Measurements from ENCODE around the gene SRC.

SRC gene

DNA sequence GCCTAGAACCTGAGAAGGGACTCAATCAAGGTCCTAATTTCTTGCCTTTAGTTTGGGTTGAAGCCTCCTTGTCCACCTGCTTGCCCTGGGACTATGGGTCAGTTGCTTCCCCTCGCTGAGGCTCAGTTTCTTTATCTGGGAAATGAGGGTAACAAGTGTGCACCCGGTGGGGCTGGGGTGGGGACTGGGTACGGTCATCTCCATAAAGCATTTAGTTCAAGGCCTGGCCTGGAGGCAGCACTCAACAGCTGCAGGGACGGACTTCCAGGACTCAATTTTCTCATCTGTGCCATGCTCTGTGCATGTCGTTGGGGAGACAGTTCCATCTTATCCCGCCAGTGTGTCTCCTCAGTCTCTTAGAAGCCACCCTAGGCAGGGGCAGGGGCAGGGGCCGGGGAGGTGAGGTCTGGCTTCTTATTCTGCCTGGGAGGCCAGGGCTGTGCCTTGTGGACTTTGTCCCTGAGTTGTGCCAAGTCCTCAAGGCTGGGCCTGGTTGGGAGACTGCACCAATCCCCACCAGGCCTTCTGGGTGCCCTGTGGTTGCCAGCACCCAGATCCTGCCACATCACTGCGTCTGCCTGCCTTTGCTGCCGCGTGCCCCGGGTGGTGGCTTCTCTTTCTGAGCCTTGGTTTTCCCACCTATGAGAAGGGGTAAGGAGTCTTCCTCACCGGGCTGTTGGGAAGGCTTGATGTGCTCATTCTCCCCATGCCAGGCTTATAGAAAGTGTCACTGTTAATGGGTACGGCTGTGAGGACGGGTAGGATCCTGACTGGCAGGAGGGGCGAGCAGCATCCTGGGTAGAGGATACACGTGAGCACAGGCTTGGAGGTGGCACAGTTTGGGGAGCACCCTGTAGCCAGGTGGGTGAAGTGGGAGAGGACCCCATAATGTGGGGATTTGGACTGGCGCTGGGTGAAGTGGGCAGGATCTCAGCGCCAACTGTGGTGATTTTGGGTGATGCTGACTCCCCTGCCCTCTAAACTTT is 8.6 kb downstream of the SRC start:
- in situ Hi-C loops (cut with MboI; ENCODE audit: low pct_unique_long_range_greater_than_20kb, low sequenced_read_pairs, unreplicated experiment): no loop called here
- TF ChIP-seq, protein P1, sequence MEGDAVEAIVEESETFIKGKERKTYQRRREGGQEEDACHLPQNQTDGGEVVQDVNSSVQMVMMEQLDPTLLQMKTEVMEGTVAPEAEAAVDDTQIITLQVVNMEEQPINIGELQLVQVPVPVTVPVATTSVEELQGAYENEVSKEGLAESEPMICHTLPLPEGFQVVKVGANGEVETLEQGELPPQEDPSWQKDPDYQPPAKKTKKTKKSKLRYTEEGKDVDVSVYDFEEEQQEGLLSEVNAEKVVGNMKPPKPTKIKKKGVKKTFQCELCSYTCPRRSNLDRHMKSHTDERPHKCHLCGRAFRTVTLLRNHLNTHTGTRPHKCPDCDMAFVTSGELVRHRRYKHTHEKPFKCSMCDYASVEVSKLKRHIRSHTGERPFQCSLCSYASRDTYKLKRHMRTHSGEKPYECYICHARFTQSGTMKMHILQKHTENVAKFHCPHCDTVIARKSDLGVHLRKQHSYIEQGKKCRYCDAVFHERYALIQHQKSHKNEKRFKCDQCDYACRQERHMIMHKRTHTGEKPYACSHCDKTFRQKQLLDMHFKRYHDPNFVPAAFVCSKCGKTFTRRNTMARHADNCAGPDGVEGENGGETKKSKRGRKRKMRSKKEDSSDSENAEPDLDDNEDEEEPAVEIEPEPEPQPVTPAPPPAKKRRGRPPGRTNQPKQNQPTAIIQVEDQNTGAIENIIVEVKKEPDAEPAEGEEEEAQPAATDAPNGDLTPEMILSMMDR (IDR thresholded peaks at IDR 0.05; ENCODE audit: extremely low read depth, insufficient read depth, missing control alignments): no peak
- no peak for DNase-seq (ENCODE audit: low spot score)

DNA sequence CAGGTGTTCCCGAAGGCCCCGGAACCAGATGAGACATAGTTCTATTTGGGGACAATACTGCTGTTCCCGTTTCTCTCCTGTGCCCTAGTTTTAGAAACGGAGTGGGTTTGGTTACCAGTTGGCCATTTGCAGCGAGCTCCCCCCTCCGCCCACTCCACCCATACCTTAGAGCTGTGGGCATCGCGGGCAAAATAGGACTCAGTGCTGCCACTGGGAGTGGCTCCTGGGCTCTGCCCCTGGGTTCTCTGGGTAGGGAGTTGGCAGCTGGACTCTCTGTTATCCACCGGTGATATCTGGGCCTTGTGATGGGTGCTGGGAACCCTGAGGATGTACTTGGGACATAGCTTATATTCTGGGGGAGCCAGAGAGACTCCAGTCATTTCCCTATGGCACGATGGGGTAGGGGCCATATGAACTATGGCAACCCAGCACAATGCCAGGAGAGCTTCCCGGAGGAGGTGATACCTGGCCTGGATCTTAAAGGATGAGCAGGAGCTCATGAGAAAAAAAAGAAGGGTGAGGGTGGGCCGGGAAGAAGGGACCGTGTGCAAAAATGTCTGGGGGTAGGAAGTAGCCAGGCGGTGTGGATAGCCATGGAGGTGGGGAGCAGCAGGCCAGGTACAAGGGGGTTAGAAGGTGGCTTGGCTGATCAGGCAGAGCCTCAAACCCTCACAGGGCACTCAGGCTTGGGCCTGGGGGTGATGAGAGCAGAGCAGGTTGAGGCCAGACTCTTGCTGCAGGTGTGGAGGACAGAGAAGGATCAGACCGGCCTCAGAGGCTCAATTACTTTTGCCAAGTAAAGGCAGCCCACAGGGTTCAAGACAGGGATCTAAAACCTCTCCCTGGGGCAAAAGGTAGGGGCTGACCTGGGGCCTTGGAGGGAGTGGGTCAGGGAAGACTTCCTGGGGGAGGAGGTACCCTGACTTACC is 9.6 kb downstream of the SRC start:
- no peak for DNase-seq (ENCODE audit: low spot score)
- in situ Hi-C loops (cut with MboI; ENCODE audit: low pct_unique_long_range_greater_than_20kb, low sequenced_read_pairs, unreplicated experiment): no loop called here
- TF ChIP-seq, protein P1 (IDR thresholded peaks at IDR 0.05; ENCODE audit: extremely low read depth, insufficient read depth, missing control alignments): no peak

DNA sequence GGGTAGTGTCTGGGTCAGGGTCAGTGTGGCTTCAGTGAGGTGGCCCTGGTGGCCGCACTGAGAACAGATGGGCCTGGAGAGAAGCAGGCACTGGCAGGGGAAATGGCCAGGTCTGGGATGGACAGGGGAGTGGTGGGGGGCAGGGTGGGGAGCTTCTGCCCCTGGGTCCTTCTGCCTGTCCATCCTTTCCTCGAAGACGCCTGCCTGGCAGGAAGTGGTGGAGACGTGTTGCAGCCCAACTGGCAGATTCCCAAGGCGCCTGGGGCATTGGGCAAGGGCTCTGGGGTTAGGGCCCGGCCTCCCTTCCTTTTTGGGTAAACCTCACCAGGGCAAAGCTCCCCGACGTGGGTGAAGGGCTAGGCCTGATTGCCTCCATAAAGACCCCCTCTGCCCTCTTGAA is 10.4 kb downstream of the SRC start:
- TF ChIP-seq, protein P1 (IDR thresholded peaks at IDR 0.05; ENCODE audit: extremely low read depth, insufficient read depth, missing control alignments): no peak
- DNase-seq (ENCODE audit: low spot score): no peak
- in situ Hi-C loops (cut with MboI; ENCODE audit: low pct_unique_long_range_greater_than_20kb, low sequenced_read_pairs, unreplicated experiment): no loop called here

DNA sequence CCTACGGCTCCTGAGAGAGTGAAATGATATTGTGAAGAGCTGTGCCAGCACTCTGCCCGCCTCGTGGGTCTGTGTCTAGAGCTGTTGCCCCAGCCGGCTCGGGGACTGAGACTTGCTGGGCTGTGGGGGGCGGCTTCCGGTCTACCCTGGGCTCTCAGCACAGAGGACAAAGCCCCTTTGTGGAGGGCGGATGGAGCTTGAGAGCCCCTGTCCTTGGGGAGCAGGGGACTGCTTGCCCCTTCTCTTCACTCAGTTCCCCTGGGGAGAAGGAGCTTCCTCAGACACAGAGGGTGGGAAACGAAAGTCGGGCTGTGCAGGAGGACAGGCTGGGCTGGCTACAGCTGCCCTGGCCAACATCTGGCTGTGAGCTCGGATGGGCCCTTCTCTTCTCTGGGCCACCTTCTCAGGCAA is 11.0 kb downstream of the SRC start:
- TF ChIP-seq, protein P1 (IDR thresholded peaks at IDR 0.05; ENCODE audit: extremely low read depth, insufficient read depth, missing control alignments): no peak
- in situ Hi-C loops (cut with MboI; ENCODE audit: low pct_unique_long_range_greater_than_20kb, low sequenced_read_pairs, unreplicated experiment): no loop called here
- no peak for DNase-seq (ENCODE audit: low spot score)

DNA sequence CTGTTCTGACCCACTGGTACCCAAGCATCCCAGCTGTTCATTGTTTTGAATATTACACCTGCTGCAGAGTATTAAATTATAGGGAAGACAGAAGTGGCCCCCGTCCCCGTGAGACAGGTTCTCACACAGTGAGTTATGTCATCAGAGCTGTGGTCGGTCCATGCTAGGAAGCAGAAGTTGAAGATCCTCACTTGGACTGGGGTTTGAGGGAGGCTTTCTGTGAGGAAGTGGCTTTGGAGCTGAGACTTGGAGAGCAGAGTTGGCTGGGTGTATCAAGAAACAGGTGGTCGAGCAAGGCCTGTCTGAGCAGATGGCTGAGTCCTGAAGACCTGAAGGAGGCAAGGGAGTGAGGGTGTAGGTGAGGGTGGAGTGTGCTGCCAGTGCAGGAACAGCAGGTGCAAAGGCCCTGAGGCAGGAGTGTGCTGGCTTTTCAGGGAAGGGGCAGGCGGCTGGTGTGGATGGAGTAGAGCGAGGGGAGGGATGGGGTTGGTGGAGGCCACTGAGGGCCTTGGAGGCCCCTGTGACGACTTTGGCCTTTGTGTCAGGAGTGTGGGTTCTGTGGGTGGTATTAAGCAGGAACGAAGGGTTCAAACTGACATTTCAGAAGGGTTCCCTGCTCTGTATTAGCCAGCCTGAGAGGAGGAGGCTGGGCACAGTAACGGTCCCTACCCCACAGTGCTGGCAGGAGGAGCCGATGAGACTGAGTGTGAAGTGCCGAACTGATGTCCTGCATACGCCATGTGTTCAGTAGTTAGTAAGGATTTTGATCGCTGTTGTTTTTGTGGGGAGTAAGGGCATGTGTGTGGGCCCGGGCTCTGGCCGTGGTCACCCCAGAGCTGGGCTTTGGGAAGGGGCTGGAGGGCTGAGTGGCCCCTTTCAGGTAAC is 11.8 kb downstream of the SRC start:
- TF ChIP-seq, protein P1 (IDR thresholded peaks at IDR 0.05; ENCODE audit: extremely low read depth, insufficient read depth, missing control alignments): no peak
- DNase-seq (ENCODE audit: low spot score): no peak
- in situ Hi-C loops (cut with MboI; ENCODE audit: low pct_unique_long_range_greater_than_20kb, low sequenced_read_pairs, unreplicated experiment): no loop called here
